Activated naive CD4-positive, alpha-beta T cell treated with anti-CD3 and anti-CD28 coated beads, Interleukin-2, amount 50 U/mL, for 16 hours (primary cell): ENCODE data around the gene DARS1.

Experiments used
- DNase-seq: peaks from one replicate; pipeline ENCODE4 v3.0.0-alpha.2; 2020

DARS1 gene

DNA sequence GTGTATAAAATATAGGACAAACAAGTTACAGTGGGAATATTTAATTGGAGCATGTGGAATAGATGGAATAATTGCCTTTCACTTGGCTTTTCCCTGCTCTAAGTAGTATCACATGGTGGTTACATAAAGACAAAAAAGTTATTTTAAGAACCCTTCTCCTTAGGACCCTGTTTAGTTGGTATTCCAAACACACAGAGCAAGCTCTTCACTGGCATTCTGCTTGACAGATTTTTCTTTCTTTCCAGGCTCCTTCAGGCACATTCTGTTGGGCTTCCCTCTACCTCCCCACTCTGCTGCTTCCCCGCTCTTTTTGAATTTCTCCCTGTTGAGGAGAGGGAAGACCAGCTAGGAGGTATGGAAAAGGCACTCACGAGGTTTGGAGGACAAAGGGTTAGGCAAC is 29.0 kb upstream of the DARS1 start:
- DNase-seq: no peak

DNA sequence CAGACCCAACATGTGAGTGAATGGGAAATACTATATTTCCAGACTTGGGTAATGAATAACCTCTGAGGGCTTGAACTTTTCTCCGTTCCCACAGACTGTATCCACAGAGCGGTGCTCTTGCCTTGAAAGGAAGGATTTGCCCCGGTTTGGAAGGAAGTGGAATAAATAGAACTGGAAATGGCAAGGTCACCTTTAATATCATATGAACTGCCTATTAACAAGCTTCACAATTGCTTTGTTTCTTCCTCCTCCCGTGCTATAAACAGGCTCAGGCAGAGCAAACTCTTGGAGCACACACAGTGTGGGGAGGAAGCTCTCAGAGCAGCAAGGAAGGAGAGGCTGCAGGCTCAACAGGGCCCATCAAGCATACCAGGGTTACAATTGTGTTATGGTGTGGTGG is 28.5 kb upstream of the DARS1 start:
- DNase-seq: no peak

DNA sequence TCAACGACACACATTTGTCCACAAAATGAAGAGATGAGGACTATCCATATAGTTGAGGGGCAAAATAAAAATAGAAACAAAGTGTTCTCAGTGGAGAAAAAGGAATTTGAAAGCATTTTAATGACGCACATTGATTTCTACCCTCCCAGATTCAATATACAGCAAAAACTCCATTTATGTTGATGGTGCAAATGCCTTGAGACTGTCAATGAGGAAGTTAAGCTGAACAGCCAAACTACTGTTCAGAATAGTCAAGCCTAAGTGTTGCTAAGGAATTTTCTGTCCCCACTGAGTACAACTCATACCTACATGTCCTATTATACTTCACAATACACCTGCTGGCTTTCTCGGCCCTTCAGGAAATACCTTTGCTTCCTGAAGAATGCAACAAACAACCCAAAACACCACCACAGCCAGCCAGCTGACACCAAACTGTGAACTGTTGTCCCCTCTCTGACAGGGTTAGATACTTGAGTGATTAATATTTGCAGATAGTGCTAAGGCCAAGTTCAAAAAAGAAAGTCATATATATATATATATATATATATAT is 27.8 kb upstream of the DARS1 start:
- no peak for DNase-seq

DNA sequence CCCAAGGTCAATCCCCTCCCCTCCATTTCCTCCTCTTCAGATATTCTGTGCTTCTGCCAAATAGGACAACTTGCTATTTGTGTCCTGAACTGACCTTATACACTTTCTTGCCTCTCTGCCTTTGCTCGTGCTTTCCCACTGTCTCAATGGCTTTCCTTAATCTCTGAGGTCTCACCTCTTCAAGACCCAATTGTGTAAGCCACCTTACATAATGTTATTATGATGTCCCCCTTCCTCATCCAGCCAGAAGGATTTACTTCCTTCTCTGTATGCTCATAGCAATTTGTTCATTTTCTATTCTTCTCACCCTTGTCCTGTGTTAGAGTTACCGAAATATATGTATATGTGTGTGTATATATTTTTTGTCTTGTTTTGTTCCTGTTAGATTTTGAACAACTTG is 26.9 kb upstream of the DARS1 start:
- no peak for DNase-seq

DNA sequence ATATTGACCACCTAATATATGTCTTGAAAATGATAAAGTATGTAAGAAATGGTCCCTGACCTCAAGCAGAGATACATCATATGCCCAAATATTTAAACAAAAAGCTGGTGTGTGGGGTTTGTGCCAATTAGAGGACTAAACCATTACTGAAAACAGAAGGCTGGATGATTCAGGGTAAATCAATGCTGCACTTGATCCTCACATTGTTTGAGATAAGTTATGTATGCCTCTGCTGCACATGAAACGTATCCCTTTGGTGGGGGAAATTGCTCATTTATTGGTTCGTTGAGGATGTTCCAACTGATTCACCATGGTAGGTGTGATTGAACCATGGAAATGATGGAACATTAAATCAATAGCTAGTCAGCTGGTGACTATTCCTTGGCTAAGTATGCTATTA is 24.7 kb upstream of the DARS1 start:
- no peak for DNase-seq

DNA sequence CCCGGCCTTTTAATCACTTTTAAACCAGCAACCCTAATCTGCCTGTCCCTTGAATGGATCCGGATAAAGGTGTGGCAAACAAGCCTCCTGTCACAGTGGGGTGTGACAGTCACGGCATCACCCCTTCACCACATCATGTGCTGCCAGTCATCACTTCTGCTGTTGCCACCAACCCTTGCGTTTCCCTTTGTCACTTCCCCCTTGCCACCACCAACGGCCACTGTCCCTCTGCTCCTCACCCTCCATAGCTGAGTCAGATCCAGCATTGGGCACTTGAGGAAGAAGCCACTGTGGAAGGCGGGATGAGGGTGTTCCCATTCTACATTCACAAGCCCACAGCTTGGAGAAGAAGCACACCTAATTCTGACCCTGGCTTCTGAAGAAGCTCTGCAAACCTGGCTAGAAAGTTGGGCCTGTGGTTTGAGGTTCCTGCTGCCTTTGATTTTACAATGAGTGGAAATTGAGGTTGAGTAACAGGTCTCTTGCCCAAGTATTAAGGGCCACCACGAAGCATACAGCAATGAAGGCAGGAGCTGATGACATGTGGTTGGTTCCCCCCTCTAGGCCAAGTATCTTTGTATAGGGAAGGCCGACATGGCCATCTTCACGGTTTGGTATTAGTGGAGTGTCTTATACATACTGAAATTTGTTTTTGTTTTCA is 22.9 kb upstream of the DARS1 start:
- DNase-seq: peak; percentile 30

DNA sequence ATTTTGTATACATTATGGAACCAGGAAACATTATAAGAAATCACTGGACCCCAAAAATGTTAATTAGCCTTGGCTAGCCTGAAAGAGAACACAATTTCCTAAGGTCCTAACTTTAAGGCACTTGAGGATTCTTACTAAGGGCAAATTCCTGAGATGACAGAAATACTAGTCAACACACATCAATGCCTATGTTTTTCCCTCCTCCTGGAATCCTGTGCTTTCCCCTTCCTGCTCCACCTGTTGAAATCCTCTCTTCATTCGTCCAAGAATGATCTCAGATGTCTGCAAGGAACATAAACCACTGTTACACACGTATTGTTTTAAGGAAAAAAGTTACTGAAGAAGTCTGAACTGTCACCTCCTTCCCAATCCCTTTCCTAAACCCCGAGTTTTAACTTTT is 21.2 kb upstream of the DARS1 start:
- no peak for DNase-seq

DNA sequence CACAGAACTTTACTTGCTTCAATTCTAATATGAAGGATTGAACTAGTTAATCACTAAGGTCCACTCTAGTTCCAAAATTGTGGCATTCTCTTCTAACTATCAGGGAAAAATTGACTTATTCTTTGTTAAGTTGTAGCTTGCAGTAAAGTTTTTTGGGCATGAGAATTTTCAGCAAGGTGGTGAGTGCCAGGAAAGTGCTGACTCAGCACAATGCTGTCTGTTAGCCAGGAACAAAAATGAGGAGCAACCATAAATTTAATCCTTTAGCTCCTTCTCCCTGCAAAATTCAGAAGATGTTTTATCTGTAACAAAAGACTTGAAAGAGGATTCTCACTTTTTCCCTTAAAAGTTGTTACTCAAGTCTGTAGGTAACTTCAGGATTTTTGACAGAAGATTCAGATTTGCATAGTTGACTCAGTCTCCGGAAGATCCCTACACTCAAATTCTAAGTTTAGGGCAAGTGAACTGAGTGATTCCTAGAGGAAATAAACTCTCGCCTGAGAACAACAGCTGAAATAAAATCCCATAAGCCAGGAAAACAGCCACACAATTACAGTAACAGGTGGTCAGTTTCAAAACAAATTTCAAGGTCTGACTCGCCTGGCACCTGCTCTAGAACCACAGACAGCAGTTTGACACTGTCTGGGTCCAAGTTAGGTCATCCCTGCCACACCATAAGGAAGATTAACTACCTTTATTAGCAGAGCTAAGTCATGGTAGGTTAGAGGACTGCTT is 20.2 kb upstream of the DARS1 start:
- no peak for DNase-seq

DNA sequence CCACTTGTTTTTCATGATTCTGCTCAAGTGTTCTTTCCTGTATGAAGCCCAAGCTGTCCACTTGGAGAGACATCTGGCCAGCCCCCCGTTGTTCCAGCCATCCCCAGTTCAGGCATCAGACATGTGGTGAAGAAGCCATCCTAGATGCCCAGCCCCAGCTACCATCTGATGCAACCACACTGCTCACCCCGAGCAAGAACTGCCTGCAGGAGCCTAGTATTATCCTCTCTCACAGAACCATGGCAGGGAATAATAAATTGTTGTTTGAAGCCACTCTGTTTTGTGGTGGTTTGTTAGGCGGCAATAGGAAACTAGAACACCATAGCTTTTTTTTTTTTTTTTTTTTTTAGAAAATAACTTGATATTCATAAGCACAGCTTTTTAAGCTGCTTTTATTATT is 19.5 kb upstream of the DARS1 start:
- DNase-seq: no peak

DNA sequence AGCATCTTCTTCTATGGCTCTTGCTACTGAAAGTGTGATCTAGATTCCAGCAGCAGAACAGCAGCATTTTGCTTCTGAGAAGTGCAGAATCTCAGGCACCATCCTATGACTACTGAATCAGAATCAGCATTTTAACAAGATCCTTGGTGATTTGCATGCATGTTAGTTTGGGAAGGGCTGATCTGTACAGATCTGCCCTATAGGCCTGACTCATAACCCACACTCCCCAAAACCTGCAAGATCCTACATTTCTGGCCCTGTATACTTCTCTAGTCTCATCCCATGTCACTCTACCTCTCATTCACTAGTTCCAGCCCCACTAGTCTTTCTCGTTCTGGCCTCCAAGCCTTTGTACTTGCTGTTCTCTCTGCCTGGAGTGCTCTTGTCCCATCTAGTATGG is 15.7 kb upstream of the DARS1 start:
- DNase-seq: no peak

DNA sequence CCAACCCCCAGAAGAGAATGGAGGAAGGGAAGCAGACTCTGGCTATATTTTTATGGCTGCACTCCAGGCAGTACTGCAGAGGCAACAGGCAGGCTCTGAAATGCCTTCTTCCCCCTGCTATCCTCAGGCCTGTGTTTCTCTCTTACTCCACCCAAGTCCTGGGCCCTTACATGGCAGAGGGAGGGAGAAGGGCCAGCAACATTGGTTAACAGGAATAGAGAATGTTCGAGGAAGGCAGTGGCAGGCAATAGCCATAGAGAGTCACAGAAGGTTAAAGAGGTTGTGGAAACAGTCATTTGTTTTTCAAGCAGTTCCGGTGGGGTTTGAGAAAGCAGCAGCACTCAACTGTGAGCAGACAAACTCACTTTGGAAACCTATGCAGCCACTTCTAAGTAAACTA is 15.1 kb upstream of the DARS1 start:
- no peak for DNase-seq

DNA sequence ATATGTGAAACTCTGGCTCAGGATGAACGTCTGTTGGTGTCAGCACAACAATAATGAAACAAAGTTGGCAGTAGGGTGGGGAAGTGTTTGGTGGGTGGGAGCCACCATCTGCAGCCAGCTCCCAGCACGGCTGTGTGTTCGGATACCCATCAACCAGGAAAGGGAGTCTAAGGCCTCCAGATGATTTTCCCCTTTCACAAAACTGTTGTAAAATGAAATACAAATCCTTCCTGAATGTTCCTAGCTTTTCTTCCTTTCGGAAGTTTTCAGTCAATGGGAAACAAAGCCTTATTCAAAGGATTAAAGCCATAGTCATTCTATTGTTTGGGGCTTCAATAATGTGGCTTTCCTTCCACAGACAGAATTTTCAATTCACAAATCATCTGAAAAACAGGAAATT is 14.5 kb upstream of the DARS1 start:
- no peak for DNase-seq

DNA sequence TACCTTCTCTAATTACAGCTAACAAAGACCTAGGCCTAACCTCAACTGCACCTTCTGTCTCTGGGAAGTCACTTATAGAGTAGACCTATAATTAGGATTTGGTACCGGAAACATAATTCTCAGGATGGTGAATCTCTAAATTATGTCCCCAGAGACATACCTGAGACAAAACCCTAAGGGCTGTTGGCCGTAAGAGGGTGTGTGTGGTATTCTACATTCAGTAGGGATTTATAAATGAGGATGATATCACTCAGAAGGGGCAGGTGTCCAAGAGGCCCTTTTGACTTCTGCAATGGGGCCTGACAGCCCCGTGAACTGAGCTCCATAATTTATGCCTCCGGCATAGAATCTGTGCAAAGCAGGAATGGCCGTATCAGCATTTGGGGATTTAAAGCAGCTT is 13.5 kb upstream of the DARS1 start:
- DNase-seq: no peak

DNA sequence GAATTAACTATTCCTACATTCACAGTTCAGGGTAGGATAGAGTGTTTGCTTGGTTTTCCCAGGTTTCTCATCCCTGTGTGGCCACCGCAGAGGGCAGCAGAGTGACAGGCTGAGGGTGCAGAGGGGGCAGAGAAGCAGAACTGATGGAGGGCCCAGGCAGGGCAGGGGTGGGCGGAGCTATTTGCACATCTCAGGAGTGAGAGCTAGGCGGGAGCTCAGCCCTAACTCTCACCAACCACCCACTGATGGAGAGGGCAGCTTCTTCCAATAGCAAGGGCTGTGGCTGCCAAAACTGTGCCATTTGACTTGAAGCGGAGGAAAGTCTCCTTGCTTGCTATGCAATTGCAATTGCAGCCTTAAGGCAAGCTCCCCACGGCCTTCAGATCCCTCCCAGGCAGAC is 12.0 kb upstream of the DARS1 start:
- DNase-seq: no peak

DNA sequence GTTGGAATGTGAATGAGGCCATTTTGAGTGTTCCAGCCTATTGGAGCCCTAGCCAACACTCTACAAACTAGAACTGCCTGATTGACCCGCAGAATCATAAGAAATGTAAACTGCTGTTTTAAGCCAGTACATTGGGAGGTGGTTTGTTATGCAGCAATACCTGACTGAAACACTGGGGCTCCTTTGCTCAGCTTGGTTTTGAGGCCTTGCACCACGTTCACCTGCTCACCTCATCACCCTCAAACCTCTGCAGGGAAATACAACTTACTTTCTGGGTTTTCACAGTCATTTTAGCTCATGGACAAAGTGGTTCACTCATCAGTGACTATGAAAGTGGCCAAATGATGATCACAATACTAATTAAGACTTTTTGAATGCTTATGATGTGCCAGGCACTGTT is 10.9 kb upstream of the DARS1 start:
- DNase-seq: no peak

DNA sequence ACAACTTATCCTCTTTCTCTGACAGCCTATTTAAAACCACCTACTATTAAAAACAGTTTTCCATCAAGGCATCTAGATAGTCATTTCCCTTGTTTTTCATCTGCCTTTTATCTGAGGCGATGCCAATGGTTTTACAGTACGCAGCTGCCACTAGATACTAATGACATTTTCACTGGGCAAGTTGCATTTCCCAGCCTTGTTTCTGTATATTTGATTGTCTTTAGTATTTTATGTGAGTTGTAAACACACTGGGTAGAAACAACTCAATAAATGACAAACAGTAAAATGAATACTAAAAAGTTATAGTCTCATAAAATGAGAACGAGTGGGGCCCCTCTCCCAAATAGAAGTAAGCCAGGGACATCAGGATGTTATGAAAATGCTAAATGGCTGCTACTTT is 8.9 kb upstream of the DARS1 start:
- no peak for DNase-seq

DNA sequence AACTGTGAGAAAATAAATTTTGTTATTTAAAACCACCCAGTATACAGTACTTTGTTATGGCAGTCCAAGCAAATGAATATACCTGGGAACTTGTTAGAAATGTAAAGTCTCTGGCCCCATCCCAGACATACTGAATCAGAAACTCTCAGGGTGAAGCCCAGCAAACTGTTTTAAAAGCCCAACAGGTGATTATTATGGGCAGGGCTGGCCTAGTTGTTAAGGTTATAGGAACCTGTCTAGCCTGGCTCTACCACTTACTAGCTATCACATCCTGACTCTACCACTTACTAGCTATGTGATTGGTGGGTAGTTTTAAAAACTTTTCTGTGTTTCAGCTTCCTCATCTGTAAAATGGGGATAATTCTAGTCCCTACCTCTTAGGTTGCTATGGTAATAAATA is 8.0 kb upstream of the DARS1 start:
- DNase-seq: no peak

DNA sequence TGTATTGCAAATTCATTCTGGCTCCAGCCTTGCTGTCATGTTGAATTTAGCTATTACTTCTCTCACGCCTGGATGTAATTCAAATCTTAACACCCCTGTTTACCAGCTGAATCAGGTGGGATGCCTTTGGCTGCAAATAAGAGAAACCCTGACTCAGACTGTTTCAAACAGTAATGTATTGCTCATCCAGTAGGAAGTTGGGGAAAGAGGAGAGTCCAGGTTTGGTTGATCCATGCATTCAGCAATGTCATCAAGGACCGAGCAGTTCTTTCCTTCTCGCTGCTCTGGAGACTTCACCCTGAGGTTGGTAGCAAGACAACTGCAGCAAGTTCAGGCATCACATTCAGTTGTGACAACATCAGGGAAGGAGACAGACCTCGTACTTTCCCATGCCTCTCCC is 6.4 kb upstream of the DARS1 start:
- no peak for DNase-seq

DNA sequence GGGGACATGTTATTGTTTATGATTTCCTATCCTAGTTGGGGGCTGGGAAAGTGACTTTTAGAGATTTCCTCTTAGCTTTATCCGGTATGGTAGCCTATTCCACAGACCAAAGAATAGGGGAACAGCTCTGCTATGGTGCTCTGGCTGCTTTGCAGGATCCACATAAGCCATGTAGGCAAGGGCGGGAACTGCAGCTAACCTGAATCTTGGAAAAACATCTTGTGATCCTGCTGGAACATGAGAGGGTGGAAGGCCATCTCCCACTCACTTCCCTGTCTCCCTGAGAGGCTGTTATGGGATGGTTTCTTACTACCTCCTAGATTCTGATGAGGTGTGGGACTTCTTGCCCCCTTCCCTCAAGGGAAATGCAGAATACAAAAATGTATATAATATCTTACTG is 2.0 kb upstream of the DARS1 start:
- no peak for DNase-seq

DNA sequence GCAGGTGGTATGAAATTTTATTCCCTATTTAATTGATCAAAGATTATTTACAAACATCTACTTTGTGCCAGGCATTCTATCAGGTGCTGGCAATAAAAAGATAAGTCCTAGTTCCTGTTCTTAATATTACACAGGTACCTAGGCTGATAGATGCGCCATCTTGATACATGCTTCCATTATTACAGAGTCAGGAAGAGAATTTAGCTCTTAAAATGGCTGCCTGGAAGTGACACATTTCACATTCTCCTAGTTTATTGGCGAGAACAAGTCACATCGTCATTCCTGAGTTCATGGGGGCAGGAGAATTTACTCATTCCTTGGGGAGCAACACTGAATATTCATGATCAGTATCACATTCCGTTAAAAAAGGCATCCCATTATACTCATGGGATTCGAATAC is 1.1 kb upstream of the DARS1 start:
- DNase-seq: no peak

DNA sequence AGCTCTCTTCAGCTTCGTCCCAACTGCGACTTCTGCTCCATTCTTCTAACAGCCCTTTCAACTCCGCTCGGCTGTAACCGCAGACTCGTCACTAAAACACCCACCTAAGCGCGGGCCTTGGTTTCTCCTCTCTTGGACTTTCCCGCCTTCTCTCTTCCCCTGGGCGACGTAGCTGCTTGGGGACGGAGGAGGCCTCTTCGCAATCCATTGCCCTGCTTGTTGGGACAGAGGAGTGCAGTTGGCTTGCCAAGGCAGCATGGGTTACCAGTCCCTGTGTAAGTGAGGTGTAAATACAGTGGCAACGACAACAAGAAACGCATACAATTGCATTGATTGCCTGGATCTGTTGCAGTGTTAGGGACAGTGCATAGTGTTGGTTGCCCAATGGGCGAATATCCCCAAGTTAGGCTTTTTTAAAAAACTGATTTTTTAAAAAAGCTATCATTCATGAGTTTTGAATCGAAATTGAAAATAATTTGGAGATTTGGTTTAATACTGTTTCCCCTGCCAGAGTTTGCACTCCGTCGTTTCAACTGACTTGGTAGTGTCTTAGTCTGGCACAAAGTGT is 484 bp upstream of the DARS1 start:
- DNase-seq: peak; percentile 71

DNA sequence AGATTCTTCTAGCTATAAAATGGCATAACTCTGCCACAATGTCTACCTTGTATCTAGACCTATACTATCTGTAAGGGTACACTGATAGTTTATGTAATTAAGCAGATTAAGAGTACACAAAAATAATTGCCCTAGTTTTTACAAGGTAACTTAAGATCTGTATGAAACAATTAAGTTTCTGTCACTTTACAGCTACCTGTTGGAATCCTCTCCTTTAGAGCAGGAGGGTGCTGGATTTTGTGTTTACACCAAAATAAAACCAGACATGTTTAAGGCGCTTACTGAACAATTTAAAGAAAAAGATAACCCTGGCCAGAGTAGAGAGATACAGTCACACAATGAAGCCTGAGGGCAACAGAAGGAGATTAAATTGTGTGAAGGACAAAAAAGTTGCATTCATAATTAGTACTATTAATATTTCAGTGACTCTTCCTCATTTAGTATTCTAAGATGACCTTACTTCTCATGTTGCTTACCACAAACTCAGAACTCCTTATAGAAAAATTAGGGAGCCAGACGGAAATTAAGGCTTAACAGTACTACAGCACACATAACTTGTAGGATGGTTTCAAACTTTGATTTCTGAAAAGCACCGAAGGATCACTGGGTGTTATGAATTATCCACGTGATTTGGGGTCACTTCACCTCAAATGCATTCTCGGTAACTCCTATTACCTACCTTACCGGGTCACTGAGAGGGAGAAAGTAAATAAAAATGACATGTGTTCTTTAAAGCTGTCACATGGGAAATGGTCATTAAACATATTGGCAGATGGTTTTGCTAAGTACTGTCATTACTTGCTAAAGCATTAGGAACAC is 1.0 kb downstream of the DARS1 start:
- DNase-seq: no peak

DNA sequence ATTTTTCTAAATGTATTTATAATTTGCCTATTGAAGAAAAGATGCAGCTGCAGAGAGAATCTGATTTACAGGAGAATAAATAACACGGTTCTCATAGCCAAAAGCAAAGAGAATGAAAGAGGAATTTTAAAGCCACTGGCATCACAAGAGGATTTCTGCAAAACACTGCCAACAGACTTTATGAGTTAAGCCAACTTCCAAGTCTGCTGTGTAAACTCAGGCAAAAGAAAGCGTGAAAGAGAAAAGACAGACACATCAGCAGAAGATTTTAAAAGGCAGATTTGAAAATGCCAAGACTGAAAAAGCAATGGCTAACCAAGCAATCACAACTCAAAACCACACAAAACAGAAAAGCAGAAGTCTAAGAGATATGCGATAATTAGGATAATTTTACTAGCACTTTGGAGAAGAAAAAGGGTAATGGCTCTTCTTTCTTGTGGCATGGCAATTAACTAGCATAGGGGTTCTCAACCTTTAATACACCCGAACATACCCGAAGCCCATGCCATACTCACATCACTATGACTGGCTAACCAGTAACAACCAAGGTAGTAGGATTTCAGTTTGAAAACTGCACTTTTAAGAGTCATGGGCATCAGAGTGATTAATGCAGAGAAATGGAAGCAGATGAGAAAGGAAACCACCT is 4.9 kb downstream of the DARS1 start:
- DNase-seq: no peak
